ENCODE measurements around the gene KCNJ6.

Gene KCNJ6

GRCh38 chr21:37891972-37892371, 24.3 kb downstream of the KCNJ6 start:
- ATAC-seq: no peak
- TF ChIP-seq ZC3H10 (CRISPR knock-in tag; IDR thresholded peaks at IDR 0.05) (no peak), TOX (CRISPR knock-in tag; IDR thresholded peaks at IDR 0.05; ENCODE audit: borderline replicate concordance) (no peak), ESRRG (CRISPR knock-in tag; IDR thresholded peaks at IDR 0.05) (no peak), ZNF565 (CRISPR knock-in tag; conservative IDR thresholded peaks at IDR 0.05; ENCODE audit: low read depth) (no peak), ZFP30 (CRISPR knock-in tag; IDR thresholded peaks at IDR 0.05) (no peak), ZNF70 (CRISPR knock-in tag; IDR thresholded peaks at IDR 0.05) (no peak), ARNTL (CRISPR knock-in tag; IDR thresholded peaks at IDR 0.05; ENCODE audit: borderline replicate concordance, low read depth) (no peak), ISL1 (CRISPR knock-in tag; IDR thresholded peaks at IDR 0.05) (no peak), CSRNP3 (CRISPR knock-in tag; IDR thresholded peaks at IDR 0.05) (no peak)
- TF ChIP-seq, protein P1, sequence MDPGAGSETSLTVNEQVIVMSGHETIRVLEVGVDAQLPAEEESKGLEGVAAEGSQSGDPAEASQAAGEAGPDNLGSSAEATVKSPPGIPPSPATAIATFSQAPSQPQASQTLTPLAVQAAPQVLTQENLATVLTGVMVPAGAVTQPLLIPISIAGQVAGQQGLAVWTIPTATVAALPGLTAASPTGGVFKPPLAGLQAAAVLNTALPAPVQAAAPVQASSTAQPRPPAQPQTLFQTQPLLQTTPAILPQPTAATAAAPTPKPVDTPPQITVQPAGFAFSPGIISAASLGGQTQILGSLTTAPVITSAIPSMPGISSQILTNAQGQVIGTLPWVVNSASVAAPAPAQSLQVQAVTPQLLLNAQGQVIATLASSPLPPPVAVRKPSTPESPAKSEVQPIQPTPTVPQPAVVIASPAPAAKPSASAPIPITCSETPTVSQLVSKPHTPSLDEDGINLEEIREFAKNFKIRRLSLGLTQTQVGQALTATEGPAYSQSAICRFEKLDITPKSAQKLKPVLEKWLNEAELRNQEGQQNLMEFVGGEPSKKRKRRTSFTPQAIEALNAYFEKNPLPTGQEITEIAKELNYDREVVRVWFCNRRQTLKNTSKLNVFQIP (CRISPR knock-in tag; IDR thresholded peaks at IDR 0.05; ENCODE audit: borderline replicate concordance, low read depth): no peak

DNA sequence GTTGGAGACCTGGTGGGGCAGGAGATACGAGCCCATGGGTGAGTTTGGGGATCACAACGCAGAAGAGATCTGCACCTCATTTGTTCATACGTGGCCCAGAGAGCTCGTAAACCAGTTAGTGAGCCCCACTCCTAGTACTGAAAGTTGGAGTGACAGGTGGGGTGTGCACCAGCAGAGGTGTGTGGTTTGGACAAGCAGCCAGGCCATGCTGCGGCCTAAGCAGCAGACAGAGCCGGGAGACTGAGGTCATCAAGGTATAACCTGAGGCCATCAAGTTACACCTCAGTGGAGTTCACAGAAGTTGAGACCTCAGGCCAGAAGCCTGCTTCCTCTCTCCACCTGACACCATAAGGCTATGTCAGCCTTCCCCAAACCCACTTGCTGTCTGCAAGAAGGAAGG, 27.6 kb downstream of the KCNJ6 start:
- ATAC-seq: no peak
- TF ChIP-seq ZNF565 (CRISPR knock-in tag; conservative IDR thresholded peaks at IDR 0.05; ENCODE audit: low read depth) (no peak), TCF4 (CRISPR knock-in tag; IDR thresholded peaks at IDR 0.05; ENCODE audit: borderline replicate concordance) (no peak), ZNF8 (CRISPR knock-in tag; IDR thresholded peaks at IDR 0.05) (no peak), ZC3H10 (CRISPR knock-in tag; IDR thresholded peaks at IDR 0.05) (no peak), OSR1 (CRISPR knock-in tag; IDR thresholded peaks at IDR 0.05) (no peak), ISL1 (CRISPR knock-in tag; IDR thresholded peaks at IDR 0.05) (no peak), ZFP30 (CRISPR knock-in tag; IDR thresholded peaks at IDR 0.05) (no peak), ESRRG (CRISPR knock-in tag; IDR thresholded peaks at IDR 0.05) (no peak), BACH2 (CRISPR knock-in tag; IDR thresholded peaks at IDR 0.05; ENCODE audit: borderline replicate concordance) (no peak), CSDC2 (CRISPR knock-in tag; IDR thresholded peaks at IDR 0.05) (no peak), CSRNP3 (CRISPR knock-in tag; IDR thresholded peaks at IDR 0.05) (no peak)
- TF ChIP-seq, protein P2, sequence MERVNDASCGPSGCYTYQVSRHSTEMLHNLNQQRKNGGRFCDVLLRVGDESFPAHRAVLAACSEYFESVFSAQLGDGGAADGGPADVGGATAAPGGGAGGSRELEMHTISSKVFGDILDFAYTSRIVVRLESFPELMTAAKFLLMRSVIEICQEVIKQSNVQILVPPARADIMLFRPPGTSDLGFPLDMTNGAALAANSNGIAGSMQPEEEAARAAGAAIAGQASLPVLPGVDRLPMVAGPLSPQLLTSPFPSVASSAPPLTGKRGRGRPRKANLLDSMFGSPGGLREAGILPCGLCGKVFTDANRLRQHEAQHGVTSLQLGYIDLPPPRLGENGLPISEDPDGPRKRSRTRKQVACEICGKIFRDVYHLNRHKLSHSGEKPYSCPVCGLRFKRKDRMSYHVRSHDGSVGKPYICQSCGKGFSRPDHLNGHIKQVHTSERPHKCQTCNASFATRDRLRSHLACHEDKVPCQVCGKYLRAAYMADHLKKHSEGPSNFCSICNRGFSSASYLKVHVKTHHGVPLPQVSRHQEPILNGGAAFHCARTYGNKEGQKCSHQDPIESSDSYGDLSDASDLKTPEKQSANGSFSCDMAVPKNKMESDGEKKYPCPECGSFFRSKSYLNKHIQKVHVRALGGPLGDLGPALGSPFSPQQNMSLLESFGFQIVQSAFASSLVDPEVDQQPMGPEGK (CRISPR knock-in tag; IDR thresholded peaks at IDR 0.05; ENCODE audit: borderline replicate concordance): no peak
- TF ChIP-seq, protein P1 (CRISPR knock-in tag; IDR thresholded peaks at IDR 0.05; ENCODE audit: borderline replicate concordance, low read depth): no peak
- TF ChIP-seq, protein P3, sequence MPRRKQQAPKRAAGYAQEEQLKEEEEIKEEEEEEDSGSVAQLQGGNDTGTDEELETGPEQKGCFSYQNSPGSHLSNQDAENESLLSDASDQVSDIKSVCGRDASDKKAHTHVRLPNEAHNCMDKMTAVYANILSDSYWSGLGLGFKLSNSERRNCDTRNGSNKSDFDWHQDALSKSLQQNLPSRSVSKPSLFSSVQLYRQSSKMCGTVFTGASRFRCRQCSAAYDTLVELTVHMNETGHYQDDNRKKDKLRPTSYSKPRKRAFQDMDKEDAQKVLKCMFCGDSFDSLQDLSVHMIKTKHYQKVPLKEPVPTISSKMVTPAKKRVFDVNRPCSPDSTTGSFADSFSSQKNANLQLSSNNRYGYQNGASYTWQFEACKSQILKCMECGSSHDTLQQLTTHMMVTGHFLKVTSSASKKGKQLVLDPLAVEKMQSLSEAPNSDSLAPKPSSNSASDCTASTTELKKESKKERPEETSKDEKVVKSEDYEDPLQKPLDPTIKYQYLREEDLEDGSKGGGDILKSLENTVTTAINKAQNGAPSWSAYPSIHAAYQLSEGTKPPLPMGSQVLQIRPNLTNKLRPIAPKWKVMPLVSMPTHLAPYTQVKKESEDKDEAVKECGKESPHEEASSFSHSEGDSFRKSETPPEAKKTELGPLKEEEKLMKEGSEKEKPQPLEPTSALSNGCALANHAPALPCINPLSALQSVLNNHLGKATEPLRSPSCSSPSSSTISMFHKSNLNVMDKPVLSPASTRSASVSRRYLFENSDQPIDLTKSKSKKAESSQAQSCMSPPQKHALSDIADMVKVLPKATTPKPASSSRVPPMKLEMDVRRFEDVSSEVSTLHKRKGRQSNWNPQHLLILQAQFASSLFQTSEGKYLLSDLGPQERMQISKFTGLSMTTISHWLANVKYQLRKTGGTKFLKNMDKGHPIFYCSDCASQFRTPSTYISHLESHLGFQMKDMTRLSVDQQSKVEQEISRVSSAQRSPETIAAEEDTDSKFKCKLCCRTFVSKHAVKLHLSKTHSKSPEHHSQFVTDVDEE (CRISPR knock-in tag; IDR thresholded peaks at IDR 0.05): no peak

- no peak for ATAC-seq
- TF ChIP-seq BACH2 (CRISPR knock-in tag; IDR thresholded peaks at IDR 0.05; ENCODE audit: borderline replicate concordance) (no peak), TCF4 (CRISPR knock-in tag; IDR thresholded peaks at IDR 0.05; ENCODE audit: borderline replicate concordance) (no peak), TOX (CRISPR knock-in tag; IDR thresholded peaks at IDR 0.05; ENCODE audit: borderline replicate concordance) (no peak), GLIS3 (CRISPR knock-in tag; IDR thresholded peaks at IDR 0.05) (no peak), RARB (CRISPR knock-in tag; IDR thresholded peaks at IDR 0.05) (no peak), SNAI2 (CRISPR knock-in tag; IDR thresholded peaks at IDR 0.05) (no peak), ZFP30 (CRISPR knock-in tag; IDR thresholded peaks at IDR 0.05) (no peak), ISL1 (CRISPR knock-in tag; IDR thresholded peaks at IDR 0.05) (no peak), ZNF8 (CRISPR knock-in tag; IDR thresholded peaks at IDR 0.05) (no peak)
- TF ChIP-seq, protein P1 (CRISPR knock-in tag; IDR thresholded peaks at IDR 0.05; ENCODE audit: borderline replicate concordance, low read depth): no peak
- TF ChIP-seq, protein P3 (CRISPR knock-in tag; IDR thresholded peaks at IDR 0.05): no peak
Observed at GRCh38 chr21:37886726-37887299, 29.4 kb downstream of the KCNJ6 start.

Measured in SK-N-SH treated with all-trans-retinoic acid at 6 μM for 48 hours (cell line).